CD4-positive, alpha-beta T cell (primary cell): Measurements from ENCODE around the gene TOMM7. TPM values are rescaled to one million over a fixed set of nuclear protein-coding genes. Genes with fewer than 3 reads are reported as not detected.
"Not testable (repeated sequence)": the region's sequence is repeated elsewhere in the genome, so short reads cannot be mapped to it uniquely, and the experiment has no call there.

Experiments
- ATAC-seq: fragments of 200-7000 bp; cut with Tn5 transposase; one replicate; pipeline ENCODE4 v1.10.0; 2022; ENCODE audit warnings: mild to moderate bottlenecking; ENCODE audit not compliant: poor library complexity
- CTCF ChIA-PET: fragments of 350-600 bp; sonication (Branson Sonifier 250); formaldehyde crosslinking; loops from one replicate; lab custom pipeline; 2021; ENCODE audit warnings: antibody characterized with exemption, inconsistent platforms; lab: Charles Lee
- POLR2A ChIA-PET: fragments of 350-600 bp; sonication (Branson Sonifier 250); formaldehyde crosslinking; loops from one replicate; lab custom pipeline; 2021; ENCODE audit warnings: antibody characterized with exemption, inconsistent platforms; lab: Charles Lee
- DNase-seq, 14 experiments: peaks; one replicate each; pipeline ENCODE4 v3.0.0-alpha.2; 2013 to 2020; ENCODE audit warnings: mixed read lengths in 2 of 14
- H3K27ac ChIP-seq, 2 donors: one replicate each; pipeline versions ENCODE4 v1.5.1 to v1.7.0; 2013; ENCODE audit warnings: low read length in 2 of 2, low read depth in 1 of 2, mild to moderate bottlenecking in 1 of 2
- H3K27me3 ChIP-seq, 2 experiments: 1 replicate in 1 of 2; 2 replicates in 1 of 2; pipeline versions ENCODE4 v1.6.1 to v1.7.0; 2013; ENCODE audit warnings: low read length in 2 of 2, control low read depth in 1 of 2, mild to moderate bottlenecking in 1 of 2, moderate library complexity in 1 of 2; ENCODE audit not compliant: insufficient read depth in 2 of 2, control insufficient read depth in 1 of 2
- H3K36me3 ChIP-seq: one replicate; pipeline ENCODE4 v1.6.1; 2013; ENCODE audit warnings: low read length, control low read depth; ENCODE audit not compliant: insufficient read depth
- H3K4me1 ChIP-seq: one replicate; pipeline ENCODE4 v1.6.1; 2013; ENCODE audit warnings: low read length, control low read depth; ENCODE audit not compliant: insufficient read depth
- H3K4me3 ChIP-seq: one replicate; pipeline ENCODE4 v1.5.1; 2013; ENCODE audit warnings: mild to moderate bottlenecking, low read length, moderate library complexity
- H3K9me3 ChIP-seq, 2 experiments: 1 replicate in 1 of 2; 2 replicates in 1 of 2; pipeline versions ENCODE4 v1.6.1 to v1.7.0; 2013; ENCODE audit warnings: low read length in 2 of 2, mild to moderate bottlenecking in 2 of 2, control low read depth in 1 of 2, moderate library complexity in 1 of 2; ENCODE audit not compliant: control insufficient read depth in 1 of 2, insufficient read depth in 1 of 2
- H3K27ac Mint-ChIP-seq: one replicate; pipeline ENCODE4 v1.8.0; 2020; ENCODE audit warnings: mixed read lengths
- H3K27me3 Mint-ChIP-seq: one replicate; pipeline ENCODE4 v1.8.0; 2021; ENCODE audit warnings: mixed read lengths
- H3K36me3 Mint-ChIP-seq: one replicate; pipeline ENCODE4 v1.8.0; 2021; ENCODE audit warnings: low read depth, mixed read lengths
- H3K4me1 Mint-ChIP-seq: one replicate; pipeline ENCODE4 v1.8.0; 2021; ENCODE audit warnings: low read depth, mixed read lengths
- H3K4me3 Mint-ChIP-seq: one replicate; pipeline ENCODE4 v1.8.0; 2020; ENCODE audit warnings: mild to moderate bottlenecking, mixed read lengths
- H3K9me3 Mint-ChIP-seq: one replicate; pipeline ENCODE4 v1.8.0; 2020; ENCODE audit warnings: mixed read lengths
- intact Hi-C, 2 experiments: fragments of 100-400 bp; cut with DNase I in 1 of 2; cut with micrococcal nuclease in 1 of 2; formaldehyde crosslinking; loops; one replicate each; pipeline versions ENCODE4 v1.15.1 to v1.9.0; 2023 to 2025; cut with DNase I, micrococcal nuclease
- total RNA-seq, 174 experiments: library from RNA in 2 of 174; stranded (reverse) in 2 of 174; gene quantifications; one replicate each; pipeline ENCODE4 v1.2.3 and lab custom pipeline; 2021 to 2026
- TF ChIP-seq, protein P1 (sequence below): fragments of 200-600 bp; IDR thresholded peaks from one replicate; pipeline ENCODE4 v1.8.0; 2022; ENCODE audit warnings: antibody characterized with exemption, mild to moderate bottlenecking

Gene TOMM7
- total RNA-seq, 2 experiments from 2014 or later, result 503 to 549 TPM

DNA sequence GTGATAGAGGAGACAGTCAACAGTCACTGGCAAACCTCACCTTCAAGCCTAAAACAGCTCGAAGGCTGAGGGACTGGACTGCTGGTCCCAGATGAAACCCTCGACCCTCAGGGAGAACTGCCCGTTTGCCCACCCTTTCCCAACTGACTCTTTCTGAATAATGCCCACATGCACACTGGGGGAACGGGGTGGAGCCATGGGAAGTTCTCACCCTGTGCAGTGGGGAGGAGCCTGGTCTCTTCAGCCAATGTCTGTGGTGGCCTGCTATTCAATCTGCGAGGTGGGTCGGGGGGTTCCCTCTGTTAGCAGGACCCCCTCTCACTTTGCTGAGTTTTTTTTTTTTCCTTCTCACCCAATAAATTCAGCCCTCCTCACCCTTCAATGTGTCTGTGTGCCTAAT lies 14.5 kb downstream of the TOMM7 start:
- no peak overlapping the region for H3K4me3 ChIP-seq
- Mint-ChIP-seq H3K27me3 (no peaks in the 10 kb centered on the region), H3K36me3 (peaks cover 24% of the 10 kb centered on the region), H3K4me3 (no peak overlapping the region), H3K9me3 (no peaks in the 10 kb centered on the region), H3K4me1 (no peaks in the 10 kb centered on the region), H3K27ac (no peak overlapping the region)
- TF ChIP-seq, protein P1, sequence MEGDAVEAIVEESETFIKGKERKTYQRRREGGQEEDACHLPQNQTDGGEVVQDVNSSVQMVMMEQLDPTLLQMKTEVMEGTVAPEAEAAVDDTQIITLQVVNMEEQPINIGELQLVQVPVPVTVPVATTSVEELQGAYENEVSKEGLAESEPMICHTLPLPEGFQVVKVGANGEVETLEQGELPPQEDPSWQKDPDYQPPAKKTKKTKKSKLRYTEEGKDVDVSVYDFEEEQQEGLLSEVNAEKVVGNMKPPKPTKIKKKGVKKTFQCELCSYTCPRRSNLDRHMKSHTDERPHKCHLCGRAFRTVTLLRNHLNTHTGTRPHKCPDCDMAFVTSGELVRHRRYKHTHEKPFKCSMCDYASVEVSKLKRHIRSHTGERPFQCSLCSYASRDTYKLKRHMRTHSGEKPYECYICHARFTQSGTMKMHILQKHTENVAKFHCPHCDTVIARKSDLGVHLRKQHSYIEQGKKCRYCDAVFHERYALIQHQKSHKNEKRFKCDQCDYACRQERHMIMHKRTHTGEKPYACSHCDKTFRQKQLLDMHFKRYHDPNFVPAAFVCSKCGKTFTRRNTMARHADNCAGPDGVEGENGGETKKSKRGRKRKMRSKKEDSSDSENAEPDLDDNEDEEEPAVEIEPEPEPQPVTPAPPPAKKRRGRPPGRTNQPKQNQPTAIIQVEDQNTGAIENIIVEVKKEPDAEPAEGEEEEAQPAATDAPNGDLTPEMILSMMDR, result no peak
- CTCF ChIA-PET, result no interaction called here
- no peak overlapping the region for H3K27ac ChIP-seq
- no peaks in the 10 kb centered on the region for H3K4me1 ChIP-seq
- no peak for DNase-seq
- no peaks in the 10 kb centered on the region for H3K27me3 ChIP-seq
- no peak for ATAC-seq
- POLR2A ChIA-PET, result no interaction called here
- peaks cover 15% of the 10 kb centered on the region for H3K36me3 ChIP-seq
- intact Hi-C loops, result no loop called here
- no peaks in the 10 kb centered on the region for H3K9me3 ChIP-seq

DNA sequence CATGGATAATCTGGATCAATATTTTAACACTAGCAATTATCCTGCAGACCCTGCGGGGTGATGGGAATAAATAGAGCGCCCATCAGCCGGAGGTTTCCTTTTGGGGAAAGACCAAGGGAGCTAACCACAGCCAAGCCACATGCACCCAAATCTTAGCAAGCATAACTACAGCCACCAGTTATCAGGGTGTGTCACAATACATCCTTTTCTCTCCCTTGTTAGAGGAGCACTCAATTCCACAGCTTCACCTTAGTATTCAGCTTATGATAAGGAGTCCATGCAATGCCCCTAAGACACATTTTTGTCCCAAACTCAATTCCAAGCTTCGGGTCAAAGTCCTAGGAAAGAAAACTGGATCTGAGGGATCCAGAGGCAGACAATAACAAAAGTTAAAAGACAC lies 15.9 kb downstream of the TOMM7 start:
- Mint-ChIP-seq H3K4me1 (no peaks in the 10 kb centered on the region), H3K9me3 (no peaks in the 10 kb centered on the region), H3K27ac (no peak overlapping the region), H3K4me3 (no peak overlapping the region), H3K36me3 (peaks cover 10% of the 10 kb centered on the region), H3K27me3 (no peaks in the 10 kb centered on the region)
- no peak for DNase-seq
- no peak overlapping the region for H3K27ac ChIP-seq
- ATAC-seq, result no peak
- TF ChIP-seq, protein P1, result no peak
- no peaks in the 10 kb centered on the region for H3K9me3 ChIP-seq
- peaks cover 2% of the 10 kb centered on the region for H3K36me3 ChIP-seq
- POLR2A ChIA-PET, result no interaction called here
- CTCF ChIA-PET, result interaction anchor here (1.6 kb wide), 1 partner anchor 24 kb away, joined by 6 read pairs; no protein-coding TSS in a partner anchor
- H3K27me3 ChIP-seq, result no peaks in the 10 kb centered on the region
- no peak overlapping the region for H3K4me3 ChIP-seq
- intact Hi-C loops, result no loop called here
- no peaks in the 10 kb centered on the region for H3K4me1 ChIP-seq

DNA sequence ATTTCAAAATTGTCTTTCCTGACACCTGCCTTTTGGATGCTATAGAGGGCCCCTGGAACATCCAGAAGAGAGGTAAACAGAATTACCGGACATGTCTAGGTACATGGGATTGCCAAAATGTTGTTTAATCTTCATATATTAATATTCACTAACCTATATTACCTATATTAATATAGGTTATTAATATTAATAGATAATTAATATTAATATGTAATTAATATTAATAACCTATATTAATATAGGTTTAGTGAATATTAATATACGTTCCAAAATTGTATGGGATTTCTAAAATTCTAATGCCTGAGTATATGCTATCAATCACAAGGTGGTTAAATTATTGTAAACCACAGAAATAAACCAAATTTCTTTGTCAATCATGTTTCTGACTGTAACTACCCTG lies 17.4 kb downstream of the TOMM7 start:
- no peaks in the 10 kb centered on the region for H3K9me3 Mint-ChIP-seq
- no peak overlapping the region for H3K27ac Mint-ChIP-seq
- no peaks in the 10 kb centered on the region for H3K36me3 ChIP-seq
- no peak overlapping the region for H3K4me3 ChIP-seq
- H3K27ac ChIP-seq, result no peak overlapping the region
- no peaks in the 10 kb centered on the region for H3K36me3 Mint-ChIP-seq
- intact Hi-C loops, result no loop called here
- TF ChIP-seq, protein P1, result no peak
- POLR2A ChIA-PET, result no interaction called here
- H3K4me3 Mint-ChIP-seq, result no peak overlapping the region
- DNase-seq (no peak), ATAC-seq (no peak)
- peaks cover 0 to 2% of the 10 kb centered on the region in 2 experiments for H3K9me3 ChIP-seq
- H3K4me1 ChIP-seq, result no peaks in the 10 kb centered on the region
- no peaks in the 10 kb centered on the region for H3K27me3 Mint-ChIP-seq
- H3K4me1 Mint-ChIP-seq, result no peaks in the 10 kb centered on the region
- CTCF ChIA-PET, result interaction anchor here (0.6 to 1.6 kb wide), 2 partner anchors 20 to 23 kb away, joined by 3 to 6 read pairs; no protein-coding TSS in a partner anchor
- no peaks in the 10 kb centered on the region for H3K27me3 ChIP-seq

DNA sequence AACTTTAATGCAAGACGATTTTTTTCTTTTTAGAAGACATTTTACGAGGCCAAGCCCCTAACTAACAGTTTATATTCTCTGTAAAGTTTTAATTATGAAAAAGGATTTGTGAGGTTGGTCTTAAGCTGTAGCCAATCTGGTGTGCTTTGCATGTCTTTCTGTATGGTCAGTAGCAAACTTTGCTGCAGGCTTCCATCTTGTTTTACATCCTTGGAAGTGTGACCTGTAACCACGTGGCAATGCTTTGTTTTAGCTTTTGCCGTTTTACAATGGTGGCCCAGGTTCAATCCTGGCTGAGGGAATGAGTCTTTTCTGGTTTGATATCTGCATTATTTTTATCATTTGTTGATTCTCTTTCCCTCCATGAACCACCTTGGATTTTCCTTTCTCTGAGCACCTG lies 19.8 kb downstream of the TOMM7 start:
- POLR2A ChIA-PET, H3K36me3 Mint-ChIP-seq, ATAC-seq, H3K9me3 Mint-ChIP-seq, H3K27ac Mint-ChIP-seq, H3K4me3 Mint-ChIP-seq, H3K27me3 Mint-ChIP-seq, H3K36me3 ChIP-seq, intact Hi-C loops, DNase-seq, H3K27ac ChIP-seq, H3K9me3 ChIP-seq, H3K27me3 ChIP-seq, H3K4me1 ChIP-seq, H3K4me1 Mint-ChIP-seq, H3K4me3 ChIP-seq: not testable (repeated sequence)
- CTCF ChIA-PET, result interaction anchor here (1.2 kb wide), 1 partner anchor 18 kb away, joined by 3 read pairs; no protein-coding TSS in a partner anchor
